Measurements from ENCODE around the gene SIDT2. TPM values are rescaled to one million over a fixed set of nuclear protein-coding genes. Genes with fewer than 3 reads are reported as not detected.

SIDT2 gene
- total and polyA plus RNA-seq, 2 of the 13 experiments (the other 11 are each of a cell fraction or from before 2014, with no cell fraction given): 11.5 to 28.0 TPM

GRCh38 chr11:117232092-117232878 is 53.7 kb downstream of the SIDT2 start, which contains the start of gene RNF214 (continued):
- TF ChIP-seq ZNF574 (CRISPR knock-in tag; IDR thresholded peaks at IDR 0.05) (peak; percentile 99), ZNF691 (CRISPR knock-in tag; IDR thresholded peaks at IDR 0.05; ENCODE audit: borderline replicate concordance, low read depth) (no peak), ZNF713 (CRISPR knock-in tag; IDR thresholded peaks at IDR 0.05) (no peak), KLF15 (CRISPR knock-in tag; IDR thresholded peaks at IDR 0.05; ENCODE audit: borderline replicate concordance) (no peak), AGO1 (IDR thresholded peaks at IDR 0.05; ENCODE audit: low read depth, low read length, poor library complexity, severe bottlenecking) (peak; percentile 54), MXD1 (CRISPR knock-in tag; IDR thresholded peaks at IDR 0.05) (no peak), XRCC5 (optimal IDR thresholded peaks at IDR 0.05; ENCODE audit: low read length) (peak; percentile 61), MED13 (CRISPR knock-in tag; IDR thresholded peaks at IDR 0.05) (no peak), TOPORS (CRISPR knock-in tag; IDR thresholded peaks at IDR 0.05) (peak; percentile 81), SRSF1 (optimal IDR thresholded peaks at IDR 0.05; ENCODE audit: low read depth, low read length) (no peak), NONO (IDR thresholded peaks at IDR 0.05) (no peak), NONO (CRISPR knock-in tag; conservative IDR thresholded peaks at IDR 0.05) (no peak), HCFC1 (IDR thresholded peaks at IDR 0.05; ENCODE audit: low read depth, low read length) (no peak), FOSL2 (CRISPR knock-in tag; IDR thresholded peaks at IDR 0.05) (no peak), ELF3 (CRISPR knock-in tag; IDR thresholded peaks at IDR 0.05) (peak; percentile 28; the same call in 1 of the 2 replicates), ATF3 (CRISPR knock-in tag; IDR thresholded peaks at IDR 0.05) (no peak), ZNF841 (CRISPR knock-in tag; IDR thresholded peaks at IDR 0.05; ENCODE audit: borderline replicate concordance) (no peak), PBX2 (CRISPR knock-in tag; IDR thresholded peaks at IDR 0.05) (no peak), KLF11 (CRISPR knock-in tag; IDR thresholded peaks at IDR 0.05) (no peak), ZBTB25 (CRISPR knock-in tag; IDR thresholded peaks at IDR 0.05) (peak; percentile 77; the same call in 1 of the 2 replicates), ZNF235 (CRISPR knock-in tag; IDR thresholded peaks at IDR 0.05; ENCODE audit: borderline replicate concordance) (no peak), CTCF (CRISPR knock-in tag; IDR thresholded peaks at IDR 0.05) (peak; percentile 74)

All from HepG2 (cell line).